WTC11 (cell line): ENCODE results near the gene CBFA2T3. TPM values are rescaled to one million over a fixed set of nuclear protein-coding genes. Genes with fewer than 3 reads are reported as not detected.

Source experiments
- ATAC-seq: fragments of 200-7000 bp; cut with Tn5 transposase; 2 replicates; pipeline ENCODE4 v1.10.0; 2021; ENCODE audit warnings: mild to moderate bottlenecking, moderate library complexity
- CTCF ChIA-PET: fragments of 300-600 bp; sonication (Branson Sonifier 250); formaldehyde crosslinking; loops from one replicate; lab custom pipeline; 2021; ENCODE audit warnings: antibody characterized with exemption; lab: Charles Lee
- POLR2A ChIA-PET: fragments of 350-600 bp; sonication (Branson Sonifier 250); formaldehyde crosslinking; loops from one replicate; lab custom pipeline; 2021; ENCODE audit warnings: antibody characterized with exemption; lab: Charles Lee
- DNase-seq: peaks from one replicate; pipeline ENCODE4 v3.0.0; 2021; ENCODE audit warnings: low spot score
- H3K27ac Mint-ChIP-seq: 2 replicates; pipeline ENCODE4 v1.8.0; 2021; ENCODE audit warnings: mixed read lengths
- H3K27me3 Mint-ChIP-seq: 2 replicates; pipeline ENCODE4 v1.8.0; 2021; ENCODE audit warnings: low read depth, mild to moderate bottlenecking, moderate library complexity, mixed read lengths
- H3K36me3 Mint-ChIP-seq: 2 replicates; pipeline ENCODE4 v1.8.0; 2021; ENCODE audit warnings: mixed read lengths
- H3K4me1 Mint-ChIP-seq: 2 replicates; pipeline ENCODE4 v1.8.0; 2022; ENCODE audit warnings: mixed read lengths
- H3K4me3 Mint-ChIP-seq: 2 replicates; pipeline ENCODE4 v1.8.0; 2021; ENCODE audit warnings: mild to moderate bottlenecking, moderate library complexity, mixed read lengths
- H3K9me3 Mint-ChIP-seq: 2 replicates; pipeline ENCODE4 v1.8.0; 2021; ENCODE audit warnings: mixed read lengths
- ATF2 ChIP-seq: sonication (generic); formaldehyde crosslinking; IDR thresholded peaks from 2 replicates; pipeline ENCODE4 v1.8.1; 2022; ENCODE audit warnings: low read depth, missing genetic modification reagents, borderline replicate concordance
- CBFB ChIP-seq: sonication (generic); formaldehyde crosslinking; IDR thresholded peaks from 2 replicates; pipeline ENCODE4 v1.8.1; 2022; ENCODE audit warnings: mild to moderate bottlenecking, low read depth, missing genetic modification reagents
- EMX1 ChIP-seq: fragments of 250-450 bp; sonication (Bioruptor Pico); IDR thresholded peaks from 2 replicates; pipeline ENCODE4 v1.8.0; 2021; ENCODE audit warnings: mild to moderate bottlenecking
- ETV6 ChIP-seq: sonication (generic); formaldehyde crosslinking; IDR thresholded peaks from 2 replicates; pipeline ENCODE4 v1.8.1; 2022; ENCODE audit warnings: mild to moderate bottlenecking, missing genetic modification reagents
- FOXP4 ChIP-seq: sonication (generic); formaldehyde crosslinking; IDR thresholded peaks from 2 replicates; pipeline ENCODE4 v1.8.0; 2022; ENCODE audit warnings: mild to moderate bottlenecking, missing genetic modification reagents
- GABPB1 ChIP-seq: sonication (generic); formaldehyde crosslinking; IDR thresholded peaks from 2 replicates; pipeline ENCODE4 v1.8.1; 2023; ENCODE audit warnings: mild to moderate bottlenecking, missing genetic modification reagents
- IRF1 ChIP-seq: sonication (generic); formaldehyde crosslinking; IDR thresholded peaks from 2 replicates; pipeline ENCODE4 v1.8.0; 2023; ENCODE audit warnings: missing genetic modification reagents
- NFE2L1 ChIP-seq: sonication (generic); formaldehyde crosslinking; IDR thresholded peaks from 2 replicates; pipeline ENCODE4 v1.8.1; 2023; ENCODE audit warnings: missing genetic modification reagents
- NR2C2 ChIP-seq: sonication (generic); formaldehyde crosslinking; IDR thresholded peaks from 2 replicates; pipeline ENCODE4 v1.8.0; 2022; ENCODE audit warnings: mild to moderate bottlenecking, missing genetic modification reagents
- NR3C1 ChIP-seq: sonication (generic); formaldehyde crosslinking; conservative IDR thresholded peaks from 2 replicates; pipeline ENCODE4 v1.8.1; 2023; ENCODE audit warnings: low read depth, mild to moderate bottlenecking, missing genetic modification reagents
- SMAD4 ChIP-seq: sonication (generic); formaldehyde crosslinking; IDR thresholded peaks from 2 replicates; pipeline ENCODE4 v1.8.0; 2022; ENCODE audit warnings: mild to moderate bottlenecking, missing genetic modification reagents
- SP1 ChIP-seq: sonication (generic); formaldehyde crosslinking; conservative IDR thresholded peaks from 2 replicates; pipeline ENCODE4 v1.8.1; 2022; ENCODE audit warnings: missing genetic modification reagents
- TCF7 ChIP-seq: sonication (generic); formaldehyde crosslinking; IDR thresholded peaks from 2 replicates; pipeline ENCODE4 v1.8.0; 2022; ENCODE audit warnings: mild to moderate bottlenecking, low read depth, missing genetic modification reagents, moderate library complexity
- ZBTB21 ChIP-seq: sonication (generic); formaldehyde crosslinking; IDR thresholded peaks from 2 replicates; pipeline ENCODE4 v1.8.1; 2023; ENCODE audit warnings: mild to moderate bottlenecking, missing genetic modification reagents, borderline replicate concordance
- ZNF138 ChIP-seq: sonication (generic); formaldehyde crosslinking; conservative IDR thresholded peaks from 2 replicates; pipeline ENCODE4 v1.8.1; 2022; ENCODE audit warnings: mild to moderate bottlenecking, moderate library complexity, missing genetic modification reagents
- ZNF263 ChIP-seq: sonication (generic); formaldehyde crosslinking; IDR thresholded peaks from 2 replicates; pipeline ENCODE4 v1.8.1; 2022; ENCODE audit warnings: low read depth, mild to moderate bottlenecking, moderate library complexity, missing genetic modification reagents
- ZNF396 ChIP-seq: fragments of 250-450 bp; sonication (Bioruptor Pico); IDR thresholded peaks from 2 replicates; pipeline ENCODE4 v1.8.0; 2021; ENCODE audit warnings: mild to moderate bottlenecking, moderate library complexity, borderline replicate concordance
- ZNF671 ChIP-seq: fragments of 250-450 bp; sonication (Bioruptor Pico); IDR thresholded peaks from 2 replicates; pipeline ENCODE4 v1.8.0; 2021; ENCODE audit warnings: mild to moderate bottlenecking
- total RNA-seq: library from RNA; stranded (reverse); gene quantifications from 3 replicates; pipeline ENCODE4 v1.2.3, GENCODE V29; 2021
- TF ChIP-seq, protein P1 (sequence below): fragments of 250-450 bp; sonication (Bioruptor Pico); IDR thresholded peaks from 2 replicates; pipeline ENCODE4 v1.9.0; 2021; ENCODE audit warnings: moderate library complexity, mild to moderate bottlenecking, inconsistent platforms, borderline replicate concordance
- TF ChIP-seq, protein P2 (sequence below): sonication (generic); formaldehyde crosslinking; IDR thresholded peaks from 2 replicates; pipeline ENCODE4 v1.8.1; 2022; ENCODE audit warnings: low read depth, mild to moderate bottlenecking, moderate library complexity, missing genetic modification reagents, borderline replicate concordance

Gene CBFA2T3
- total RNA-seq, 1 experiment from 2014 or later: 2.6 TPM

DNA sequence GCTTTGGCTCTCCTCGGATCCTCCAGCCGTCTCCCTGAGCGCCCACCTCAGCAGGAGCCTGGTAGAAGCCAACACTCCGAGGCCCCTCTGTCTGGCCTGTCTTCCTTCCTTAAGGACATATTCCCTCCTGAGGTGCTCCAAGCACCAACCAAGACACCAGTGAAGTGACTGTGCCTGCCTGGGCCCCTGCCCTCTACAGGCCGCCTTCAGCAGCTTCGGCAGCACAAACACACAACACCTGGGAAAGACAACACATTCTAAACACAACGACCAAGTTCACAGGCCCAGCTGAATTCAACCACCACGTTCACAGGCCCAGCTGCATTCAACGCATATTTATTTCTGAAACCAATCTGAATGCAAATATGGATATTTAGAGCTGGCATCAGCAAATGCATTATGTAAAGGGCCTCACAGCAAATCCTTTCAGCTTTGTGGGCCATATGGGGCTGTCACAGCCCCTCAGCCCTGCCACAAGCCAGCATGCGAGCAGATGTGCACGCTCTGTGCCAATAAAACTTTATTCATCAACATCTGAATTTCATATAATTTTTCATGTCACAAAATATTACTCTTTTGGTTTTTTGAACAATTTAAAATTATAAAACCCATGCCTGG is 132.5 kb downstream of the CBFA2T3 start (continued):
- TF ChIP-seq, protein P1, sequence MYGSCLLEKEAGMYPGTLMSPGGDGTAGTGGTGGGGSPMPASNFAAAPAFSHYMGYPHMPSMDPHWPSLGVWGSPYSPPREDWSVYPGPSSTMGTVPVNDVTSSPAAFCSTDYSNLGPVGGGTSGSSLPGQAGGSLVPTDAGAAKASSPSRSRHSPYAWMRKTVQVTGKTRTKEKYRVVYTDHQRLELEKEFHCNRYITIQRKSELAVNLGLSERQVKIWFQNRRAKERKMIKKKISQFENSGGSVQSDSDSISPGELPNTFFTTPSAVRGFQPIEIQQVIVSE (CRISPR knock-in tag): no peak
- no peak for TF ChIP-seq ATF2 (CRISPR knock-in tag)
- no peak for TF ChIP-seq ZBTB21
- TF ChIP-seq ZNF671: no peak
- no peak for TF ChIP-seq FOXP4
- TF ChIP-seq, protein P2, sequence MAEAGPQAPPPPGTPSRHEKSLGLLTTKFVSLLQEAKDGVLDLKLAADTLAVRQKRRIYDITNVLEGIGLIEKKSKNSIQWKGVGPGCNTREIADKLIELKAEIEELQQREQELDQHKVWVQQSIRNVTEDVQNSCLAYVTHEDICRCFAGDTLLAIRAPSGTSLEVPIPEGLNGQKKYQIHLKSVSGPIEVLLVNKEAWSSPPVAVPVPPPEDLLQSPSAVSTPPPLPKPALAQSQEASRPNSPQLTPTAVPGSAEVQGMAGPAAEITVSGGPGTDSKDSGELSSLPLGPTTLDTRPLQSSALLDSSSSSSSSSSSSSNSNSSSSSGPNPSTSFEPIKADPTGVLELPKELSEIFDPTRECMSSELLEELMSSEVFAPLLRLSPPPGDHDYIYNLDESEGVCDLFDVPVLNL: no peak
- TF ChIP-seq NR2C2 (CRISPR knock-in tag): no peak

DNA sequence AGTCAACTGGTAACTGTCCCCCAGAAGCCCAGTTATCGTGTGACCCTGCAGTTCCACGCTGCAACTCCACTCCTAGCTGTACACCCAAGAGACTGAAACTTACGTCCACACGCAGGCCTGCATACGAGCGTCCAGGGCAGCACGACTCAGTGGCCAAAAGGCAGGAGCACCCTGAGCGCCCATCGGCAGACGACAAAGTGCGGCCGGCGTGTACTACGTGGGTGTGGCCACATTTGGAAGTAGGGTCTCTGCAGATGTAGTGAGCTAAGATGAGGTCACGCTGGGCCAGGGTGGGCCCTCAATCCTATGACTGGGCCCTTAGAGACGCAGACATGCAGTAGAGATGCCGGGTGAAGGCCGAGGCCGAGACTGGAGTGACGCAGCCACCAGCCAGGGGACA is 133.8 kb downstream of the CBFA2T3 start:
- H3K9me3 Mint-ChIP-seq: no peaks in the 10 kb centered on the region
- CTCF ChIA-PET: no interaction called here
- TF ChIP-seq ATF2 (CRISPR knock-in tag) (no peak), NR3C1 (no peak), ZNF263 (CRISPR knock-in tag) (no peak), ZNF396 (no peak), ETV6 (CRISPR knock-in tag) (no peak), GABPB1 (CRISPR knock-in tag) (no peak), SP1 (CRISPR knock-in tag) (no peak), SMAD4 (CRISPR knock-in tag) (no peak), ZNF138 (no peak), EMX1 (CRISPR knock-in tag) (no peak)
- TF ChIP-seq, protein P1 (CRISPR knock-in tag): no peak
- TF ChIP-seq, all 79 proteins: peak for 0
- Mint-ChIP-seq H3K27ac (no peak overlapping the region), H3K4me1 (no peaks in the 10 kb centered on the region), H3K36me3 (peaks cover 4% of the 10 kb centered on the region), H3K4me3 (no peak overlapping the region), H3K27me3 (no peaks in the 10 kb centered on the region)
- POLR2A ChIA-PET: no interaction called here
- DNase-seq (no peak), ATAC-seq (no peak)

GRCh38 chr16:88842806-88843205 is 134.2 kb downstream of the CBFA2T3 start:
- H3K27me3 Mint-ChIP-seq: no peaks in the 10 kb centered on the region
- CTCF ChIA-PET: no interaction called here
- no peak for ATAC-seq
- TF ChIP-seq TCF7 (CRISPR knock-in tag) (no peak), NFE2L1 (CRISPR knock-in tag) (no peak), CBFB (CRISPR knock-in tag) (no peak), IRF1 (CRISPR knock-in tag) (no peak)
- H3K4me3 Mint-ChIP-seq: no peak overlapping the region
- no peak for DNase-seq
- no peak overlapping the region for H3K27ac Mint-ChIP-seq
- no peaks in the 10 kb centered on the region for H3K4me1 Mint-ChIP-seq
- POLR2A ChIA-PET: no interaction called here
- H3K36me3 Mint-ChIP-seq: peaks cover 4% of the 10 kb centered on the region
- no peaks in the 10 kb centered on the region for H3K9me3 Mint-ChIP-seq
